ENCODE results near the gene MALRD1.

- TF ChIP-seq CTCF (IDR thresholded peaks at IDR 0.05), result no peak
- TF ChIP-seq POLR2A (IDR thresholded peaks at IDR 0.05), result no peak
Measured at GRCh38 chr10:19702215-19702614, 653.6 kb downstream of the MALRD1 start.

Data from uterus (tissue), 2 donors.